ENCODE measurements around the gene LIPG.

GRCh38 chr18:49621301-49621700 is 59.4 kb downstream of the LIPG start:
- TF ChIP-seq CTCF (IDR thresholded peaks at IDR 0.05; ENCODE audit: insufficient read depth, low read length, poor library complexity, severe bottlenecking) = no peak
- TF ChIP-seq EZH2phosphoT487 (conservative IDR thresholded peaks at IDR 0.05; ENCODE audit: low read length) = no peak
